GM21786 (cell line): ENCODE measurements around the gene LNP1.
"Not testable (repeated sequence)": the region's sequence is repeated elsewhere in the genome, so short reads cannot be mapped to it uniquely, and the experiment has no call there.

Experiments
- ATAC-seq: cut with Tn5 transposase; IDR thresholded peaks from one replicate; pipeline ENCODE4 v1.9.1; 2021; ENCODE audit not compliant: unreplicated experiment

The LNP1 gene

GRCh38 chr3:100400780-100401673, at the start of gene LNP1, which contains the start of gene TOMM70:
Gene LNP1, plus strand, starts transcription at chr3:100401539. Its CDS starts 28,191 bp downstream, at chr3:100429730.
Gene TOMM70, minus strand, starts transcription at chr3:100401089. Its CDS starts 140 bp downstream, at chr3:100400949.
- peak; percentile 88 for ATAC-seq

GRCh38 chr3:100351770-100352169, 49.6 kb upstream of the LNP1 start:
- ATAC-seq, result not testable (repeated sequence)

GRCh38 chr3:100352296-100353231, 48.8 kb upstream of the LNP1 start:
- no peak for ATAC-seq

- ATAC-seq, result no peak
Observed at GRCh38 chr3:100354850-100355249, 46.5 kb upstream of the LNP1 start.

- ATAC-seq, result no peak
Observed at GRCh38 chr3:100358413-100358812, 42.9 kb upstream of the LNP1 start.

- no peak for ATAC-seq
Observed at GRCh38 chr3:100359035-100359434, 42.3 kb upstream of the LNP1 start.

GRCh38 chr3:100360757-100361496, 40.4 kb upstream of the LNP1 start:
- no peak for ATAC-seq

- no peak for ATAC-seq
Observed at GRCh38 chr3:100361897-100362296, 39.4 kb upstream of the LNP1 start.

- ATAC-seq, result no peak
Observed at GRCh38 chr3:100364421-100364820, 36.9 kb upstream of the LNP1 start.

- no peak for ATAC-seq
Observed at GRCh38 chr3:100366424-100366823, 34.9 kb upstream of the LNP1 start.

GRCh38 chr3:100368441-100368840, 32.9 kb upstream of the LNP1 start:
- ATAC-seq, result no peak

GRCh38 chr3:100370756-100371155, 30.6 kb upstream of the LNP1 start:
- no peak for ATAC-seq

- no peak for ATAC-seq
Observed at GRCh38 chr3:100374521-100374920, 26.8 kb upstream of the LNP1 start.

GRCh38 chr3:100376301-100376700, 25.0 kb upstream of the LNP1 start:
- ATAC-seq, result no peak

GRCh38 chr3:100384733-100385525, 16.4 kb upstream of the LNP1 start:
- ATAC-seq, result no peak

- no peak for ATAC-seq
Observed at GRCh38 chr3:100386437-100387074, 14.8 kb upstream of the LNP1 start.

GRCh38 chr3:100389025-100389424, 12.3 kb upstream of the LNP1 start:
- no peak for ATAC-seq

- ATAC-seq, result no peak
Observed at GRCh38 chr3:100395679-100396431, 5.5 kb upstream of the LNP1 start.

GRCh38 chr3:100396967-100397366, 4.4 kb upstream of the LNP1 start:
- ATAC-seq, result no peak
